ENCODE data around the gene TEX261. TPM values are rescaled to one million over a fixed set of nuclear protein-coding genes. Genes with fewer than 3 reads are reported as not detected.
"Not testable (repeated sequence)": the region's sequence is repeated elsewhere in the genome, so short reads cannot be mapped to it uniquely, and the experiment has no call there.

TEX261 gene
- 11.0 TPM for total RNA-seq

DNA sequence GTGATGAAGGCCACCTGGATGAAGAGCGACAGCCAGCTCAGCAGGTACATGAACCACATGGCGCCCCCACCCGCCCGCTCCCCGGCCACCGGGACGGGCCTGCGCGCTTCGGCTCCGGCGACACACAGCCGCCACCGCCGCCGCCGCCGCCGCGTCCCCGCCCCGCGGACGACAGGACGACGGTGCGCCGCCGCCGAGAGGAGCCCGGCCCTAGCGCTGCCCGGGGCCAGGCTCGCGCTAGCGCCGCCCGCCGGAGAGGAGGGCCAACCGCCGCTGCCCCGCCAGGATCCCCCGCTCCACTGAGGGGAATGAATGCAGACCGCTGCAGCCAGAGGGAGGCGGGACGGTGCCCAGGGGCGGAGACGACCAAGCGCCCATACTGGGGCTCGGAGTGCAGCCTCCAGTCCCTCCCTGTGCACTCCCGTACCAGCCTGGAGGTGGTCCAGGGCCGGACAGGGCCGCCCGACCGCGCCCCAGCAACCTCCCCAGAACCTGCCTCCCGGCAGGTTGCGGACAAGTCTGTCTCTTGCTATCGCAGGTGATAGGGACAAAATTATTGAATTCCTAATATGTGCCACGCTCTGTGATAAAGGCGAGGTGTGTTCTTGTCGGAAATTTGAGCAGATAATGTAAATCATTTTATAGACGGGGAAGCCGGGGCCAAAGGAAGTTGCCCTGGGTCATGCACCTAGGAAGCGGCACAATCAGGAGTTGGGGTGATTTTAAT is at the start of gene TEX261:
TSS of gene TEX261 (minus strand) at position 175 of the 727 bp plus-strand sequence. CDS start at position 59, 116 bp downstream.
- Histone ChIP-seq H3K4me1 (ENCODE audit: control insufficient read depth in 3 of 3, insufficient read depth in 3 of 3, low read length in 3 of 3) (peaks cover 17 to 22% (median 18%) of the 10 kb centered on the region in 3 donors), H3K9ac (ENCODE audit: low read depth in 1 of 3, low read length in 3 of 3) (peak within 1 kb of the TSS; percentile 90 to 94 (median 92)), H3K9me3 (ENCODE audit: control insufficient read depth in 3 of 3, low read length in 3 of 3) (no peaks in the 10 kb centered on the region), H3K36me3 (ENCODE audit: control insufficient read depth in 3 of 3, insufficient read depth in 3 of 3, low read length in 3 of 3) (peaks cover 19 to 23% (median 22%) of the 10 kb centered on the region in 3 donors), H3K27me3 (ENCODE audit: control insufficient read depth in 3 of 3, insufficient read depth in 3 of 3, low read length in 3 of 3) (no peaks in the 10 kb centered on the region), H3K4me3 (ENCODE audit: low read length in 3 of 3) (peak within 1 kb of the TSS; percentile 90 to 97 (median 93)), H3K27ac (ENCODE audit: low read depth, low read length) (peak within 1 kb of the TSS; percentile 80)

GRCh38 chr2:71043531-71044407 is 49.1 kb upstream of the TEX261 start:
- no peak overlapping the region for H3K27ac ChIP-seq (ENCODE audit: low read depth, low read length)
- no peaks in the 10 kb centered on the region for H3K9me3 ChIP-seq (ENCODE audit: control insufficient read depth in 3 of 3, low read length in 3 of 3)
- no peaks in the 10 kb centered on the region for H3K36me3 ChIP-seq (ENCODE audit: control insufficient read depth in 3 of 3, insufficient read depth in 3 of 3, low read length in 3 of 3)
- peaks cover 0 to 9% (median 4%) of the 10 kb centered on the region in 3 donors for H3K27me3 ChIP-seq (ENCODE audit: control insufficient read depth in 3 of 3, insufficient read depth in 3 of 3, low read length in 3 of 3)
- H3K9ac ChIP-seq (ENCODE audit: low read depth in 1 of 3, low read length in 3 of 3): no peak overlapping the region
- H3K4me3 ChIP-seq (ENCODE audit: low read length in 3 of 3): no peak overlapping the region
- no peaks in the 10 kb centered on the region for H3K4me1 ChIP-seq (ENCODE audit: control insufficient read depth in 3 of 3, insufficient read depth in 3 of 3, low read length in 3 of 3)

- Histone ChIP-seq H3K36me3 (ENCODE audit: control insufficient read depth in 3 of 3, insufficient read depth in 3 of 3, low read length in 3 of 3) (no peaks in the 10 kb centered on the region), H3K27me3 (ENCODE audit: control insufficient read depth in 3 of 3, insufficient read depth in 3 of 3, low read length in 3 of 3) (peaks cover 0 to 9% (median 4%) of the 10 kb centered on the region in 3 donors), H3K4me1 (ENCODE audit: control insufficient read depth in 3 of 3, insufficient read depth in 3 of 3, low read length in 3 of 3) (no peaks in the 10 kb centered on the region), H3K27ac (ENCODE audit: low read depth, low read length) (no peak overlapping the region), H3K4me3 (ENCODE audit: low read length in 3 of 3) (no peak overlapping the region), H3K9me3 (ENCODE audit: control insufficient read depth in 3 of 3, low read length in 3 of 3) (no peaks in the 10 kb centered on the region), H3K9ac (ENCODE audit: low read depth in 1 of 3, low read length in 3 of 3) (no peak overlapping the region)
Observed at GRCh38 chr2:71042287-71042686, 47.6 kb upstream of the TEX261 start.

DNA sequence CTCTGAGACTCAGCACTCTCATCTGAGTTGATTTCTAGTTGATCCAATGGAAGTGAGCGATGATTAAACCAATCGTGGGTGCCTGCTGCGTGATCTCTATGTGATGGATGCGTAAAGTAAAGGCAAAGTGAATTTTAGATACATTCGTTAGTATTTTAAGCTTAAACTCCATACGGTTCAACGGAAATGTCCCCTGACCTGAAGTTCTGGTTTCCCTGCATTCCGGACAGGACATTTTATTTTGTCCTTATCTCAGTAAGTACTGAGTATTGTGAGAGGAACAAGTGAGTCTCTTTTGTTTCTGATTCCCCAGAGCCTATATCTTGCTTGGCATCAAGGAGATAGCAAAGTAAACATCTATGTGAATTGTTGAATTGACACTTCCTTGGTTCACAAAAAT is 41.6 kb upstream of the TEX261 start:
- H3K27me3 ChIP-seq (ENCODE audit: control insufficient read depth in 3 of 3, insufficient read depth in 3 of 3, low read length in 3 of 3); H3K9me3 ChIP-seq (ENCODE audit: control insufficient read depth in 3 of 3, low read length in 3 of 3); H3K4me3 ChIP-seq (ENCODE audit: low read length in 3 of 3); H3K9ac ChIP-seq (ENCODE audit: low read depth in 1 of 3, low read length in 3 of 3); H3K27ac ChIP-seq (ENCODE audit: low read depth, low read length); H3K4me1 ChIP-seq (ENCODE audit: control insufficient read depth in 3 of 3, insufficient read depth in 3 of 3, low read length in 3 of 3); H3K36me3 ChIP-seq (ENCODE audit: control insufficient read depth in 3 of 3, insufficient read depth in 3 of 3, low read length in 3 of 3): not testable (repeated sequence)

DNA sequence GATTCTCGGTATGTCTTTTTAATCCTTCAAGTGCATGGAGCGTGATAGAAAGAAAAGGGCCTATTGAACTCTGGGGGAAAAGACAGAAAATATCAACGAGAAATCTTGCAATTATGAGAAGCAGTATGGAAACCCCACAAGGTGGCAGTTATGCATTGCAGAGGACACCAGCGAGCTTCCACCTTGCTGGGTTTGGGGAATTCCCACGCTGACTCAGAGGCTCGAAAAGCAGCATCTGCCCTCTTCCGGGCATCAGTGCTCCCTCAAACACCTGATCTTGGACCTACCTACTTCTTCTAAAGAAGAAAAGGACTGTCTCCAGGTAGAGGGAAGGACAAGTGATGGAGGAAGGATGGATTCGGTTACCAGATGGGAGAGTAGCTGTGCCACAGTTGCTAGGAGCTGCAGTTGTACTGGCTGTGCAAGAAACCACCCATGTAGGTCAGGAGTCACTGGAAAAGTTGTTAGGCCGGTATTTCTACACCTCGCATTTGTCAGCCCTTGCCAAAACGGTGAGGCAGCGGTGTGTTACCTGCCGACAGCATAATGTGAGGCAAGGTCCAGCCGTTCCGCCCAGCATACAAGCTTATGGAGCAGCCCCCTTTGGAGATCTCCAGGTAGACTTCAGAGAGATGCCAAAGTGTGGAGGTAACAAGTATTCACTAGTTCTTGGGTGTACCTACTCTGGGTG is 29.0 kb upstream of the TEX261 start:
- not testable (repeated sequence) for H3K9me3 ChIP-seq (ENCODE audit: control insufficient read depth in 3 of 3, low read length in 3 of 3); H3K27ac ChIP-seq (ENCODE audit: low read depth, low read length); H3K4me3 ChIP-seq (ENCODE audit: low read length in 3 of 3); H3K4me1 ChIP-seq (ENCODE audit: control insufficient read depth in 3 of 3, insufficient read depth in 3 of 3, low read length in 3 of 3); H3K9ac ChIP-seq (ENCODE audit: low read depth in 1 of 3, low read length in 3 of 3); H3K36me3 ChIP-seq (ENCODE audit: control insufficient read depth in 3 of 3, insufficient read depth in 3 of 3, low read length in 3 of 3); H3K27me3 ChIP-seq (ENCODE audit: control insufficient read depth in 3 of 3, insufficient read depth in 3 of 3, low read length in 3 of 3)

- H3K27ac ChIP-seq (ENCODE audit: low read depth, low read length); H3K27me3 ChIP-seq (ENCODE audit: control insufficient read depth in 3 of 3, insufficient read depth in 3 of 3, low read length in 3 of 3); H3K9me3 ChIP-seq (ENCODE audit: control insufficient read depth in 3 of 3, low read length in 3 of 3); H3K4me3 ChIP-seq (ENCODE audit: low read length in 3 of 3); H3K9ac ChIP-seq (ENCODE audit: low read depth in 1 of 3, low read length in 3 of 3); H3K4me1 ChIP-seq (ENCODE audit: control insufficient read depth in 3 of 3, insufficient read depth in 3 of 3, low read length in 3 of 3); H3K36me3 ChIP-seq (ENCODE audit: control insufficient read depth in 3 of 3, insufficient read depth in 3 of 3, low read length in 3 of 3): not testable (repeated sequence)
Observed at GRCh38 chr2:71021394-71021793, 26.7 kb upstream of the TEX261 start.

DNA sequence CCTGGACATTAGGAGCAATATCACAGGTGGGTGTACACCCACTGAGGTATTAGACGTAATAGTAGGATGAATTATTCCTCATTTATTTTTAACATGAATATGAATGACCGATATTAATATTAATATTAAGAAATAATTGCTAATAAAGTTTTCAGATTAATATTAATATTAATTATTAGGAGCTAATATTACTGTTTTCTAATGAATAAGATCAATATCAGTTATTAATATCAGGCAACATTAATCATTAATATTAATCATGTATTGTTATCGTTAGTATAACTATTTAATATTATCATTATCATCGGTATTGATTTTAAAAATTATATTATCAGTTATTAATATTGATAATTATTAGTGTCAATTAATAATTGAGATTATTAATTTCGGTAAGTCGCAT is 25.3 kb upstream of the TEX261 start:
- not testable (repeated sequence) for H3K27ac ChIP-seq (ENCODE audit: low read depth, low read length); H3K4me1 ChIP-seq (ENCODE audit: control insufficient read depth in 3 of 3, insufficient read depth in 3 of 3, low read length in 3 of 3); H3K9ac ChIP-seq (ENCODE audit: low read depth in 1 of 3, low read length in 3 of 3)

GRCh38 chr2:71018625-71019024 is 24.0 kb upstream of the TEX261 start:
- H3K4me1 ChIP-seq (ENCODE audit: control insufficient read depth in 3 of 3, insufficient read depth in 3 of 3, low read length in 3 of 3): no peaks in the 10 kb centered on the region
- H3K36me3 ChIP-seq (ENCODE audit: control insufficient read depth in 3 of 3, insufficient read depth in 3 of 3, low read length in 3 of 3): no peaks in the 10 kb centered on the region
- peaks cover 0 to 4% (median 3%) of the 10 kb centered on the region in 3 donors for H3K27me3 ChIP-seq (ENCODE audit: control insufficient read depth in 3 of 3, insufficient read depth in 3 of 3, low read length in 3 of 3)
- no peak overlapping the region for H3K27ac ChIP-seq (ENCODE audit: low read depth, low read length)
- H3K4me3 ChIP-seq (ENCODE audit: low read length in 3 of 3): no peak overlapping the region
- H3K9me3 ChIP-seq (ENCODE audit: control insufficient read depth in 3 of 3, low read length in 3 of 3): no peaks in the 10 kb centered on the region
- H3K9ac ChIP-seq (ENCODE audit: low read depth in 1 of 3, low read length in 3 of 3): no peak overlapping the region

More for the DNA sequence above, 25.3 kb upstream of the TEX261 start:
- H3K36me3 ChIP-seq (ENCODE audit: control insufficient read depth in 3 of 3, insufficient read depth in 3 of 3, low read length in 3 of 3); H3K27me3 ChIP-seq (ENCODE audit: control insufficient read depth in 3 of 3, insufficient read depth in 3 of 3, low read length in 3 of 3); H3K9me3 ChIP-seq (ENCODE audit: control insufficient read depth in 3 of 3, low read length in 3 of 3); H3K4me3 ChIP-seq (ENCODE audit: low read length in 3 of 3): not testable (repeated sequence)

- not testable (repeated sequence) for H3K9ac ChIP-seq (ENCODE audit: low read depth in 1 of 3, low read length in 3 of 3); H3K4me1 ChIP-seq (ENCODE audit: control insufficient read depth in 3 of 3, insufficient read depth in 3 of 3, low read length in 3 of 3); H3K4me3 ChIP-seq (ENCODE audit: low read length in 3 of 3); H3K36me3 ChIP-seq (ENCODE audit: control insufficient read depth in 3 of 3, insufficient read depth in 3 of 3, low read length in 3 of 3); H3K9me3 ChIP-seq (ENCODE audit: control insufficient read depth in 3 of 3, low read length in 3 of 3); H3K27ac ChIP-seq (ENCODE audit: low read depth, low read length); H3K27me3 ChIP-seq (ENCODE audit: control insufficient read depth in 3 of 3, insufficient read depth in 3 of 3, low read length in 3 of 3)
Observed at GRCh38 chr2:71011786-71012185, 17.1 kb upstream of the TEX261 start.

- no peak overlapping the region for H3K4me3 ChIP-seq (ENCODE audit: low read length in 3 of 3)
- no peaks in the 10 kb centered on the region for H3K9me3 ChIP-seq (ENCODE audit: control insufficient read depth in 3 of 3, low read length in 3 of 3)
- H3K4me1 ChIP-seq (ENCODE audit: control insufficient read depth in 3 of 3, insufficient read depth in 3 of 3, low read length in 3 of 3): no peaks in the 10 kb centered on the region
- peaks cover 3 to 16% (median 8%) of the 10 kb centered on the region in 3 donors for H3K27me3 ChIP-seq (ENCODE audit: control insufficient read depth in 3 of 3, insufficient read depth in 3 of 3, low read length in 3 of 3)
- H3K36me3 ChIP-seq (ENCODE audit: control insufficient read depth in 3 of 3, insufficient read depth in 3 of 3, low read length in 3 of 3): no peaks in the 10 kb centered on the region
- H3K9ac ChIP-seq (ENCODE audit: low read depth in 1 of 3, low read length in 3 of 3): no peak overlapping the region
- no peak overlapping the region for H3K27ac ChIP-seq (ENCODE audit: low read depth, low read length)
Observed at GRCh38 chr2:71008342-71008741, 13.7 kb upstream of the TEX261 start.

Data from skeletal muscle tissue (tissue), 4 donors.